GM12875 (cell line): ENCODE results near the gene MOK.

Source experiments
- H3K4me3 ChIP-seq: one replicate; pipeline ENCODE4 v1.5.1; 2011; ENCODE audit warnings: low read depth, low read length, control low read depth
- CTCF ChIP-seq: IDR thresholded peaks from 2 replicates; pipeline ENCODE4 v1.5.1; 2011; ENCODE audit warnings: low read depth, mild to moderate bottlenecking, control low read depth, inconsistent platforms, low read length, moderate library complexity, borderline replicate concordance; ENCODE audit not compliant: insufficient read depth

The MOK gene

GRCh38 chr14:102203382-102203781 lies 101.6 kb downstream of the MOK start:
- no peak overlapping the region for H3K4me3 ChIP-seq
- no peak for TF ChIP-seq CTCF

- TF ChIP-seq CTCF, result no peak
Measured at GRCh38 chr14:102202944-102203343, 102.0 kb downstream of the MOK start.

GRCh38 chr14:102201776-102202175 lies 103.2 kb downstream of the MOK start:
- no peak overlapping the region for H3K4me3 ChIP-seq

More at GRCh38 chr14:102202944-102203343, 102.0 kb downstream of the MOK start:
- H3K4me3 ChIP-seq, result no peak overlapping the region

GRCh38 chr14:102201353-102201738 lies 103.6 kb downstream of the MOK start:
- no peak for TF ChIP-seq CTCF
- no peak overlapping the region for H3K4me3 ChIP-seq

More at GRCh38 chr14:102201776-102202175, 103.2 kb downstream of the MOK start:
- TF ChIP-seq CTCF, result no peak

- no peak for TF ChIP-seq CTCF
- H3K4me3 ChIP-seq, result no peak overlapping the region
Measured at GRCh38 chr14:102200690-102201352, 104.1 kb downstream of the MOK start.

GRCh38 chr14:102197317-102197853 lies 107.6 kb downstream of the MOK start:
- no peak for TF ChIP-seq CTCF
- no peak overlapping the region for H3K4me3 ChIP-seq

- TF ChIP-seq CTCF, result no peak
- no peak overlapping the region for H3K4me3 ChIP-seq
Measured at GRCh38 chr14:102196902-102197230, 108.1 kb downstream of the MOK start.
